HEK293 (cell line): ENCODE data around the gene ALOX5.
A peak's percentile ranks its signal among the peaks of the same experiment; 100 is the strongest.

Source experiments
- CTCF ChIA-PET: fragments of 350-600 bp; formaldehyde crosslinking; extraction: SDS; loops from one replicate; lab custom pipeline; 2021; ENCODE audit warnings: antibody characterized with exemption; lab: Yijun Ruan, JAX
- POLR2A ChIA-PET: fragments of 300-600 bp; formaldehyde crosslinking; extraction: SDS; loops from one replicate; lab custom pipeline; 2020; ENCODE audit warnings: antibody characterized with exemption, inconsistent platforms; lab: Yijun Ruan, JAX
- H3K27ac ChIP-seq: fragments of 200-500 bp; sonication (Bioruptor generic); 2 replicates; pipeline ENCODE4 v1.5.1; 2014; ENCODE audit warnings: low read depth, low read length, control low read depth, inconsistent platforms; ENCODE audit errors: extremely low read depth
- H3K36me3 ChIP-seq, 2 experiments: fragments of 200-500 bp in 1 of 2; sonication (Bioruptor generic) in 1 of 2; 1 replicate in 1 of 2; 2 replicates in 1 of 2; pipeline ENCODE4 v1.5.1; 2014 to 2017; ENCODE audit warnings: inconsistent platforms in 2 of 2, low read length in 2 of 2; ENCODE audit not compliant: control insufficient read depth in 2 of 2, insufficient read depth in 1 of 2
- H3K4me1 ChIP-seq: fragments of 200-500 bp; sonication (Bioruptor generic); 2 replicates; pipeline ENCODE4 v1.5.1; 2014; ENCODE audit warnings: mild to moderate bottlenecking, low read length, inconsistent platforms; ENCODE audit not compliant: control insufficient read depth, insufficient read depth
- H3K4me3 ChIP-seq: 2 replicates; pipeline ENCODE4 v1.5.1; 2011; ENCODE audit warnings: low read depth, mild to moderate bottlenecking, control low read depth, low read length, moderate library complexity
- H3K9me3 ChIP-seq: fragments of 200-500 bp; sonication (Bioruptor generic); 2 replicates; pipeline ENCODE4 v1.5.1; 2014; ENCODE audit warnings: low read depth, low read length, inconsistent platforms; ENCODE audit not compliant: control insufficient read depth, insufficient read depth
- FEZF1 ChIP-seq: fragments of 450-650 bp; formaldehyde crosslinking; IDR thresholded peaks from 2 replicates; pipeline ENCODE4 v1.5.1; 2016; ENCODE audit warnings: missing biosample characterization, missing genetic modification characterization
- GFI1B ChIP-seq: fragments of 450-650 bp; formaldehyde crosslinking; IDR thresholded peaks from 2 replicates; pipeline ENCODE4 v1.5.1; 2016; ENCODE audit warnings: missing biosample characterization, missing genetic modification characterization
- KLF16 ChIP-seq: fragments of 450-650 bp; formaldehyde crosslinking; IDR thresholded peaks from 2 replicates; pipeline ENCODE4 v1.5.1; 2017; ENCODE audit warnings: missing biosample characterization, missing genetic modification characterization
- YY1 ChIP-seq: fragments of 450-650 bp; formaldehyde crosslinking; IDR thresholded peaks from 2 replicates; pipeline ENCODE4 v1.5.1; 2018; ENCODE audit warnings: missing biosample characterization, missing genetic modification characterization
- YY2 ChIP-seq: fragments of 450-650 bp; formaldehyde crosslinking; IDR thresholded peaks from 2 replicates; pipeline ENCODE4 v1.5.1; 2016; ENCODE audit warnings: missing biosample characterization, missing genetic modification characterization
- ZFP3 ChIP-seq: fragments of 450-650 bp; formaldehyde crosslinking; IDR thresholded peaks from 2 replicates; pipeline ENCODE4 v1.5.1; 2016; ENCODE audit warnings: low read depth, missing biosample characterization, missing genetic modification characterization
- ZFP69B ChIP-seq: fragments of 450-650 bp; formaldehyde crosslinking; IDR thresholded peaks from 2 replicates; pipeline ENCODE4 v1.5.1; 2016; ENCODE audit warnings: missing biosample characterization, missing genetic modification characterization
- ZIC2 ChIP-seq: fragments of 450-650 bp; formaldehyde crosslinking; IDR thresholded peaks from 2 replicates; pipeline ENCODE4 v1.5.1; 2016; ENCODE audit warnings: missing biosample characterization, missing genetic modification characterization
- ZNF10 ChIP-seq: fragments of 450-650 bp; formaldehyde crosslinking; IDR thresholded peaks from 2 replicates; pipeline ENCODE4 v1.5.1; 2017; ENCODE audit warnings: missing biosample characterization, missing genetic modification characterization
- ZNF146 ChIP-seq: fragments of 450-650 bp; formaldehyde crosslinking; IDR thresholded peaks from 2 replicates; pipeline ENCODE4 v1.5.1; 2016; ENCODE audit warnings: missing biosample characterization, missing genetic modification characterization
- ZNF155 ChIP-seq: fragments of 450-650 bp; formaldehyde crosslinking; IDR thresholded peaks from 2 replicates; pipeline ENCODE4 v1.5.1; 2016; ENCODE audit warnings: missing biosample characterization, missing genetic modification characterization
- ZNF169 ChIP-seq: fragments of 450-650 bp; formaldehyde crosslinking; IDR thresholded peaks from 2 replicates; pipeline ENCODE4 v1.5.1; 2016; ENCODE audit warnings: missing biosample characterization, missing genetic modification characterization
- ZNF223 ChIP-seq: fragments of 450-650 bp; formaldehyde crosslinking; IDR thresholded peaks from 2 replicates; pipeline ENCODE4 v1.5.1; 2016; ENCODE audit warnings: missing biosample characterization, missing genetic modification characterization
- ZNF350 ChIP-seq: fragments of 450-650 bp; formaldehyde crosslinking; IDR thresholded peaks from 2 replicates; pipeline ENCODE4 v1.5.0; 2017; ENCODE audit warnings: missing biosample characterization, mild to moderate bottlenecking, missing genetic modification characterization
- ZNF426 ChIP-seq: fragments of 450-650 bp; formaldehyde crosslinking; IDR thresholded peaks from 2 replicates; pipeline ENCODE4 v1.5.1; 2017; ENCODE audit warnings: missing biosample characterization, missing genetic modification characterization, mild to moderate bottlenecking, inconsistent platforms, moderate library complexity
- ZNF48 ChIP-seq: fragments of 450-650 bp; formaldehyde crosslinking; IDR thresholded peaks from 2 replicates; pipeline ENCODE4 v1.5.1; 2016; ENCODE audit warnings: missing biosample characterization, missing genetic modification characterization
- ZNF571 ChIP-seq: fragments of 450-650 bp; formaldehyde crosslinking; IDR thresholded peaks from 2 replicates; pipeline ENCODE4 v1.5.0; 2017; ENCODE audit warnings: missing biosample characterization, missing genetic modification characterization
- ZNF600 ChIP-seq: fragments of 450-650 bp; formaldehyde crosslinking; IDR thresholded peaks from 2 replicates; pipeline ENCODE4 v1.5.1; 2016; ENCODE audit warnings: missing biosample characterization, missing genetic modification characterization
- ZNF629 ChIP-seq: fragments of 450-650 bp; formaldehyde crosslinking; IDR thresholded peaks from 2 replicates; pipeline ENCODE4 v1.5.1; 2017; ENCODE audit warnings: missing biosample characterization, missing genetic modification characterization
- ZNF701 ChIP-seq: fragments of 450-650 bp; formaldehyde crosslinking; IDR thresholded peaks from 2 replicates; pipeline ENCODE4 v1.5.1; 2016; ENCODE audit warnings: missing biosample characterization, missing genetic modification characterization
- ZNF777 ChIP-seq: fragments of 450-650 bp; formaldehyde crosslinking; IDR thresholded peaks from 2 replicates; pipeline ENCODE4 v1.5.1; 2017; ENCODE audit warnings: missing biosample characterization, missing genetic modification characterization, borderline replicate concordance
- TF ChIP-seq, protein P1 (sequence below): fragments of 450-650 bp; formaldehyde crosslinking; IDR thresholded peaks from 2 replicates; pipeline ENCODE4 v1.5.1; 2016; ENCODE audit warnings: missing biosample characterization, missing genetic modification characterization
- TF ChIP-seq, protein P2 (sequence below): fragments of 450-650 bp; formaldehyde crosslinking; IDR thresholded peaks from 2 replicates; pipeline ENCODE4; 2016; ENCODE audit warnings: missing biosample characterization, missing genetic modification characterization
- TF ChIP-seq, protein P3 (sequence below): fragments of 450-650 bp; formaldehyde crosslinking; IDR thresholded peaks from 2 replicates; pipeline ENCODE4 v1.5.1; 2016; ENCODE audit warnings: missing biosample characterization, missing genetic modification characterization
- TF ChIP-seq, protein P4 (sequence below): fragments of 450-650 bp; formaldehyde crosslinking; IDR thresholded peaks from 2 replicates; pipeline ENCODE4 v1.5.1; 2016; ENCODE audit warnings: missing biosample characterization, missing genetic modification characterization
- TF ChIP-seq, protein P5 (sequence below): fragments of 450-650 bp; formaldehyde crosslinking; IDR thresholded peaks from 2 replicates; pipeline ENCODE4 v1.5.1; 2016; ENCODE audit warnings: missing biosample characterization, missing genetic modification characterization, borderline replicate concordance

ALOX5 gene

DNA sequence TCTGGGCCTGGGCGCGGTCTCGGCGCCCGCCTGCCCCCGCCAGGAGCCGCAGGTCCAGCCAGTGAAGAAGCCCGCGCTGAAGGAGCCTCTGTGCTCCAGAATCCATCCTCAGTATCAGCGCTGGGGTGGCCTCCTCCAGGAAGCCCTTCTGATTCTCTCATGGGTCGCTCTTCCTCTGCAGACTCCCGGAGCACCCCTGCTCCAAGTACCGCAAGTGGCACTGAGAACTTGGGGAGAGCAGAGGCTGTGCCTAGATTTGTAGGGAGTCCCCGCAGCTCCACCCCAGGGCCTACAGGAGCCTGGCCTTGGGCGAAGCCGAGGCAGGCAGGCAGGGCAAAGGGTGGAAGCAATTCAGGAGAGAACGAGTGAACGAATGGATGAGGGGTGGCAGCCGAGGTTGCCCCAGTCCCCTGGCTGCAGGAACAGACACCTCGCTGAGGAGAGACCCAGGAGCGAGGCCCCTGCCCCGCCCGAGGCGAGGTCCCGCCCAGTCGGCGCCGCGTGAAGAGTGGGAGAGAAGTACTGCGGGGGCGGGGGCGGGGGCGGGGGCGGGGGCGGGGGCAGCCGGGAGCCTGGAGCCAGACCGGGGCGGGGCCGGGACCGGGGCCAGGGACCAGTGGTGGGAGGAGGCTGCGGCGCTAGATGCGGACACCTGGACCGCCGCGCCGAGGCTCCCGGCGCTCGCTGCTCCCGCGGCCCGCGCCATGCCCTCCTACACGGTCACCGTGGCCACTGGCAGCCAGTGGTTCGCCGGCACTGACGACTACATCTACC is at the start of gene ALOX5:
TSS of gene ALOX5 (plus strand) at position 641 of the 774 bp plus-strand sequence. CDS start at position 705, 64 bp downstream.
- CTCF ChIA-PET: interaction anchor here (0.6 kb wide), 1 partner anchor 127 kb away, joined by 3 read pairs; no protein-coding TSS in a partner anchor
- no peak within 1 kb of the TSS; the same call in 1 of the 2 replicates for H3K27ac ChIP-seq
- no peaks in the 10 kb centered on the region for H3K9me3 ChIP-seq
- POLR2A ChIA-PET: interaction anchor here (0.6 kb wide), 1 partner anchor 402 kb away, joined by 3 read pairs; no protein-coding TSS in a partner anchor
- H3K36me3 ChIP-seq: no peaks in the 10 kb centered on the region
- no peaks in the 10 kb centered on the region; the same call in 1 of the 2 replicates for H3K4me1 ChIP-seq
- H3K4me3 ChIP-seq: peak within 1 kb of the TSS; percentile 47
- TF ChIP-seq, protein P1, sequence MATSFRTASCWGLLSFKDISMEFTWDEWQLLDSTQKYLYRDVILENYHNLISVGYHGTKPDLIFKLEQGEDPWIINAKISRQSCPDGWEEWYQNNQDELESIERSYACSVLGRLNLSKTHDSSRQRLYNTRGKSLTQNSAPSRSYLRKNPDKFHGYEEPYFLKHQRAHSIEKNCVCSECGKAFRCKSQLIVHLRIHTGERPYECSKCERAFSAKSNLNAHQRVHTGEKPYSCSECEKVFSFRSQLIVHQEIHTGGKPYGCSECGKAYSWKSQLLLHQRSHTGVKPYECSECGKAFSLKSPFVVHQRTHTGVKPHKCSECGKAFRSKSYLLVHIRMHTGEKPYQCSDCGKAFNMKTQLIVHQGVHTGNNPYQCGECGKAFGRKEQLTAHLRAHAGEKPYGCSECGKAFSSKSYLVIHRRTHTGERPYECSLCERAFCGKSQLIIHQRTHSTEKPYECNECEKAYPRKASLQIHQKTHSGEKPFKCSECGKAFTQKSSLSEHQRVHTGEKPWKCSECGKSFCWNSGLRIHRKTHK (tag by site-specific recombination): no peak
- no peak for TF ChIP-seq YY1 (tag by site-specific recombination)
- no peak for TF ChIP-seq GFI1B (tag by site-specific recombination)
- TF ChIP-seq YY2 (tag by site-specific recombination): no peak
- no peak for TF ChIP-seq ZNF701 (tag by site-specific recombination)
- TF ChIP-seq ZNF10 (tag by site-specific recombination): no peak
- TF ChIP-seq ZFP69B: no peak
- 0 out of 2 replicates have a peak, but pooled peaks have one; percentile 24 for TF ChIP-seq ZIC2 (tag by site-specific recombination)
- no peak for TF ChIP-seq KLF16 (tag by site-specific recombination)
- no peak for TF ChIP-seq ZNF350 (tag by site-specific recombination)
- no peak for TF ChIP-seq ZNF629 (tag by site-specific recombination)
- no peak for TF ChIP-seq ZNF223 (tag by site-specific recombination)
- no peak for TF ChIP-seq ZNF155 (tag by site-specific recombination)
- no peak for TF ChIP-seq ZNF777 (tag by site-specific recombination)
- no peak for TF ChIP-seq ZNF571 (tag by site-specific recombination)
- TF ChIP-seq, protein P2, sequence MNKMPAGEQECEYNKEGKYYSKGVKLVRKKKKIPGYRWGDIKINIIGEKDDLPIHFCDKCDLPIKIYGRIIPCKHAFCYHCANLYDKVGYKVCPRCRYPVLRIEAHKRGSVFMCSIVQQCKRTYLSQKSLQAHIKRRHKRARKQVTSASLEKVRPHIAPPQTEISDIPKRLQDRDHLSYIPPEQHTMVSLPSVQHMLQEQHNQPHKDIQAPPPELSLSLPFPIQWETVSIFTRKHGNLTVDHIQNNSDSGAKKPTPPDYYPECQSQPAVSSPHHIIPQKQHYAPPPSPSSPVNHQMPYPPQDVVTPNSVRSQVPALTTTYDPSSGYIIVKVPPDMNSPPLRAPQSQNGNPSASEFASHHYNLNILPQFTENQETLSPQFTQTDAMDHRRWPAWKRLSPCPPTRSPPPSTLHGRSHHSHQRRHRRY (tag by site-specific recombination): no peak
- TF ChIP-seq, protein P3, sequence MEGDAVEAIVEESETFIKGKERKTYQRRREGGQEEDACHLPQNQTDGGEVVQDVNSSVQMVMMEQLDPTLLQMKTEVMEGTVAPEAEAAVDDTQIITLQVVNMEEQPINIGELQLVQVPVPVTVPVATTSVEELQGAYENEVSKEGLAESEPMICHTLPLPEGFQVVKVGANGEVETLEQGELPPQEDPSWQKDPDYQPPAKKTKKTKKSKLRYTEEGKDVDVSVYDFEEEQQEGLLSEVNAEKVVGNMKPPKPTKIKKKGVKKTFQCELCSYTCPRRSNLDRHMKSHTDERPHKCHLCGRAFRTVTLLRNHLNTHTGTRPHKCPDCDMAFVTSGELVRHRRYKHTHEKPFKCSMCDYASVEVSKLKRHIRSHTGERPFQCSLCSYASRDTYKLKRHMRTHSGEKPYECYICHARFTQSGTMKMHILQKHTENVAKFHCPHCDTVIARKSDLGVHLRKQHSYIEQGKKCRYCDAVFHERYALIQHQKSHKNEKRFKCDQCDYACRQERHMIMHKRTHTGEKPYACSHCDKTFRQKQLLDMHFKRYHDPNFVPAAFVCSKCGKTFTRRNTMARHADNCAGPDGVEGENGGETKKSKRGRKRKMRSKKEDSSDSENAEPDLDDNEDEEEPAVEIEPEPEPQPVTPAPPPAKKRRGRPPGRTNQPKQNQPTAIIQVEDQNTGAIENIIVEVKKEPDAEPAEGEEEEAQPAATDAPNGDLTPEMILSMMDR (tag by site-specific recombination): no peak
- TF ChIP-seq ZFP3: no peak
- TF ChIP-seq ZNF426 (tag by site-specific recombination): no peak
- no peak for TF ChIP-seq ZNF48 (tag by site-specific recombination)
- TF ChIP-seq ZNF600: no peak; the same call in 1 of the 2 replicates
- TF ChIP-seq, protein P4, sequence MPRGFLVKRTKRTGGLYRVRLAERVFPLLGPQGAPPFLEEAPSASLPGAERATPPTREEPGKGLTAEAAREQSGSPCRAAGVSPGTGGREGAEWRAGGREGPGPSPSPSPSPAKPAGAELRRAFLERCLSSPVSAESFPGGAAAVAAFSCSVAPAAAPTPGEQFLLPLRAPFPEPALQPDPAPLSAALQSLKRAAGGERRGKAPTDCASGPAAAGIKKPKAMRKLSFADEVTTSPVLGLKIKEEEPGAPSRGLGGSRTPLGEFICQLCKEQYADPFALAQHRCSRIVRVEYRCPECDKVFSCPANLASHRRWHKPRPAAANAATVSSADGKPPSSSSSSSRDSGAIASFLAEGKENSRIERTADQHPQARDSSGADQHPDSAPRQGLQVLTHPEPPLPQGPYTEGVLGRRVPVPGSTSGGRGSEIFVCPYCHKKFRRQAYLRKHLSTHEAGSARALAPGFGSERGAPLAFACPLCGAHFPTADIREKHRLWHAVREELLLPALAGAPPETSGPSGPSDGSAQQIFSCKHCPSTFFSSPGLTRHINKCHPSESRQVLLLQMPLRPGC (tag by site-specific recombination): peak; percentile 11; the same call in 1 of the 2 replicates
- TF ChIP-seq, protein P5, sequence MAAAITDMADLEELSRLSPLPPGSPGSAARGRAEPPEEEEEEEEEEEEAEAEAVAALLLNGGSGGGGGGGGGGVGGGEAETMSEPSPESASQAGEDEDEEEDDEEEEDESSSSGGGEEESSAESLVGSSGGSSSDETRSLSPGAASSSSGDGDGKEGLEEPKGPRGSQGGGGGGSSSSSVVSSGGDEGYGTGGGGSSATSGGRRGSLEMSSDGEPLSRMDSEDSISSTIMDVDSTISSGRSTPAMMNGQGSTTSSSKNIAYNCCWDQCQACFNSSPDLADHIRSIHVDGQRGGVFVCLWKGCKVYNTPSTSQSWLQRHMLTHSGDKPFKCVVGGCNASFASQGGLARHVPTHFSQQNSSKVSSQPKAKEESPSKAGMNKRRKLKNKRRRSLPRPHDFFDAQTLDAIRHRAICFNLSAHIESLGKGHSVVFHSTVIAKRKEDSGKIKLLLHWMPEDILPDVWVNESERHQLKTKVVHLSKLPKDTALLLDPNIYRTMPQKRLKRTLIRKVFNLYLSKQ (tag by site-specific recombination): no peak
- no peak for TF ChIP-seq ZNF169
- no peak for TF ChIP-seq ZNF146 (tag by site-specific recombination)
- no peak for TF ChIP-seq FEZF1 (tag by site-specific recombination)
